Measurements from ENCODE around the gene AP2A1.
A peak's percentile ranks its signal among the peaks of the same experiment; 100 is the strongest.

The AP2A1 gene

DNA sequence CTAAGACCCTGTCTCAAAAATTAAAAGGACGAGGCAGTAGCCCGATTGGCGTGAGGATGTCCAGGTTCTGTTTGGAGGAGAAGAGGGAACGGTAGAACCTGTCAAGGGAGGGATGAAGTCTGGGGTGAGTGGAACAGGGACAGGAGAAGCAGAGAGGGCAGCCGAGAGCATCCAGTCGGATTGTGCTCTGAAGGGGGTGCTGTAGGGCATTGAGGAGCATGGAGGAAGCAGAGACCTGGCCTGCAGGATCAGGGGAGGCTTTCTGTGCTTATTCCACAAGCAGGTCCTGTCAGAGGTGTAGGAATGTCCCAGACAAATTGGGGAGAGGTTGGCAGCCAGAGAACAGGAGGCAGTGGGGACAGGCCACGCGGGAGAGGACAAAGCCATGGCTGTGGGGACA lies 14.1 kb downstream of the AP2A1 start:
- Histone ChIP-seq H3K27ac (peak overlapping the region in 1 of 2 donors; percentile 31), H3K4me3 (no peak overlapping the region)
- no peak for DNase-seq (ENCODE audit: low spot score)

DNA sequence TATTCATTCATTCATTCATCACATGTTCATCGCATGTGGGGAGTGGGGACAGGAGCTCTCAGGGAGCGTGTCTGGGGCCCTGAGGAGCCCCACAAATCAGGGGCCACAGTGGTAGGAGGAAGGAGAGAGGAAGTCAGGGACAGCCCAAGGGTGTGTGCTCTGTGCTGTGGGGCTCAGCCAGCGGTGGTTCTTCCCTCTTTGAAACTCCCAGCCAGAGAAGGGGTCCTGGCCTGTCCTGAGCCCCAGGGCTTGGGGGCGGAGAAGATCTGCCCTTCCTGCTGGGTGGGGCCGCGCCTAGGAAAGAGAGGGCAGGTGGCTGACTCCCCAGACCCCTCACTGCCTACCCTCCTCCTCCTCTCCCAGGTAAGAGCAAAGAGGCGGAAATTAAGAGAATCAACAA lies 14.6 kb downstream of the AP2A1 start:
- TF ChIP-seq, protein P1, sequence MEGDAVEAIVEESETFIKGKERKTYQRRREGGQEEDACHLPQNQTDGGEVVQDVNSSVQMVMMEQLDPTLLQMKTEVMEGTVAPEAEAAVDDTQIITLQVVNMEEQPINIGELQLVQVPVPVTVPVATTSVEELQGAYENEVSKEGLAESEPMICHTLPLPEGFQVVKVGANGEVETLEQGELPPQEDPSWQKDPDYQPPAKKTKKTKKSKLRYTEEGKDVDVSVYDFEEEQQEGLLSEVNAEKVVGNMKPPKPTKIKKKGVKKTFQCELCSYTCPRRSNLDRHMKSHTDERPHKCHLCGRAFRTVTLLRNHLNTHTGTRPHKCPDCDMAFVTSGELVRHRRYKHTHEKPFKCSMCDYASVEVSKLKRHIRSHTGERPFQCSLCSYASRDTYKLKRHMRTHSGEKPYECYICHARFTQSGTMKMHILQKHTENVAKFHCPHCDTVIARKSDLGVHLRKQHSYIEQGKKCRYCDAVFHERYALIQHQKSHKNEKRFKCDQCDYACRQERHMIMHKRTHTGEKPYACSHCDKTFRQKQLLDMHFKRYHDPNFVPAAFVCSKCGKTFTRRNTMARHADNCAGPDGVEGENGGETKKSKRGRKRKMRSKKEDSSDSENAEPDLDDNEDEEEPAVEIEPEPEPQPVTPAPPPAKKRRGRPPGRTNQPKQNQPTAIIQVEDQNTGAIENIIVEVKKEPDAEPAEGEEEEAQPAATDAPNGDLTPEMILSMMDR (IDR thresholded peaks at IDR 0.05), result no peak
- Histone ChIP-seq H3K4me3 (no peak overlapping the region), H3K27ac (no peak overlapping the region)
- no peak for DNase-seq (ENCODE audit: low spot score)

More for the DNA sequence above, 14.1 kb downstream of the AP2A1 start:
- TF ChIP-seq, protein P1 (IDR thresholded peaks at IDR 0.05), result no peak

- no peak for DNase-seq (ENCODE audit: low spot score)
- Histone ChIP-seq H3K27ac (no peak overlapping the region), H3K4me3 (no peak overlapping the region)
- TF ChIP-seq, protein P1 (IDR thresholded peaks at IDR 0.05), result no peak
Measured at GRCh38 chr19:49782515-49782914, 15.7 kb downstream of the AP2A1 start.

DNA sequence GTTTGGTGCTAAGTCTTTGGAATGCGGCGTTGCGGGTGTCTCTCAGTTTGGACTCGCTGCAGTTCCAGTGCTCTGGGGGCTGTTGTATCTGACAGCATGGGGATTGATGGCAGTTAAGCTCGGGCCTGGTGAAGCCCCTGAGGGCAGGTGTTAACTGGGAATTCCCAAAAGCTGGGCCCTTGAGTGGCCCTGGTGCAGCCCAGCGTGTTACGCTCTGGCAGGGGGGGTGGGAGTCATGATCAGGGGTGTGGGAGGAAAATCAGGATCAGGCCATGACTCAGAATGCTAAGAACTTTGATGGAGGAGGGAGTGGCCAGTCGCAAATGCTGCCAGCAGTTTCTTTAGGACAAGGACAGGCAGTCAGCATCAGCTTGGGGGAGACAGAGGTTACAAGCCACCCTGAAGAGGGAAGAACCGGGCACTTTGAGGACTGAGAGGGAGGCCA lies 19.6 kb downstream of the AP2A1 start:
- peak overlapping the region in 1 of 2 donors; percentile 67 for H3K27ac ChIP-seq
- DNase-seq (ENCODE audit: low spot score), result no peak
- TF ChIP-seq, protein P1 (IDR thresholded peaks at IDR 0.05), result no peak
- H3K4me3 ChIP-seq, result no peak overlapping the region

DNA sequence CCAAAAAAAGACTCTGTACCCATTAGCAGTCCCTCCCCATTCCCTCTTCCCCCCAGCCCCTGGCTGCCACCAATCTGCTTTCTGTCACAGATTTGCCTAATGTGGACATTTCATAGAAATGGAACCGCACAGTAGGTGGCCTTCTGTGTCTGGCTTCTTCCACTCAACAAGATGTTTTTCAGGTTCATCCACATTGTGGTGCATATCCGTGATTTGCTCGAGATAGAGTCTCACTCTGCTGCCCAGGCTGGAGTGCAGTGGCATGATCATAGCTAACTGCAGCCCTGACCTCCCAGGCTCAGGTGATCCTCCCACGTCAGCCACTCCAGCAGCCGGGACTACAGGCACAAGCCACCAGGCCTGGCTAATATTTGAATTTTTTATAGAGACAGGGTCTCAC lies 20.9 kb downstream of the AP2A1 start:
- no peak for DNase-seq (ENCODE audit: low spot score)
- TF ChIP-seq, protein P1 (IDR thresholded peaks at IDR 0.05), result no peak
- Histone ChIP-seq H3K4me3 (no peak overlapping the region), H3K27ac (no peak overlapping the region)

DNA sequence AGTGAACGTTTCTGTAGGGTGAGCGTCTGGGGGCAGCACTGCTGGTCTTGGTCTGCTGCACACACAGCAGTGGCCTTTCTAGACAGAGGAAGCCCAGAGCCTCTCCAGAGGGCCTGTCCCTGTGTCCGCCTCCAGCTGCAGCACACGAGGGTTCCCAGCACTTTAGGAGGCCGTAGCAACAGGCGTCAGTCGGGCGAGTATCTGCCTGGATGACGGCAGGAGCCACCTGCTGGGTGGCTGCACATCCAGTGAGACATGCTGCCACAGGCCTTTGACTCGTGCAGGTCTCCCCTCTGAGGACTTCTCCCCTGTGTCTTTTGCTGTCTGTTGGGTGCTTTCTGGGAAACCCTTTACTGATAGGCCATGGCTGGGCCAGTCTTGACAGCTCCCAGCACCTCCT lies 22.1 kb downstream of the AP2A1 start:
- H3K27ac ChIP-seq, result no peak overlapping the region
- H3K4me3 ChIP-seq, result no peak overlapping the region
- TF ChIP-seq, protein P1 (IDR thresholded peaks at IDR 0.05), result no peak
- no peak for DNase-seq (ENCODE audit: low spot score)

DNA sequence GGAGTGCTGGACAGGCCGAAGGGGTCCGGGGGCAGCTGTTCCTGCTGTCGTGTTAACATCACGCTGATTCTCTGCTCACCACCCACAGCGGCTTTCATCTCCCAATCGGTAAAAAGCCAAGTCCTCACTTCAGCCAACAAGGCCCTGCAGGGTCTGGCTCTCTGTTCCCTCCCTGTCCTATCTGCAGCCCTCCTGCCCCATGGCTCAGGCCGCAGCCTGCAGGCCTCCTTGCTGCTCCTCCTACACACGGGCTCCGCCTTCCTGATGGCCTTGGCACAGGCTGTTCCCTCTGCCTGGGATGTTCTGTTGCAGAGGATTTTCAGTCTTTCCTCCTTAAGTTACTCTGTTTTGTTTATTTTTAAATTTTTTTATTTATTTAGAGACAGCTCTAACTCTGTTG lies 24.1 kb downstream of the AP2A1 start:
- TF ChIP-seq, protein P1 (IDR thresholded peaks at IDR 0.05), result no peak
- no peak for DNase-seq (ENCODE audit: low spot score)
- Histone ChIP-seq H3K27ac (peak overlapping the region in 1 of 2 donors; percentile 36), H3K4me3 (no peak overlapping the region)

Measured in coronary artery (tissue), 2 donors.